Colonic mucosa (tissue), 4 donors: Measurements from ENCODE around the gene LUZP1. TPM values are rescaled to one million over a fixed set of nuclear protein-coding genes. Genes with fewer than 3 reads are reported as not detected.

ENCODE experiments used
- DNase-seq: peaks from one replicate; pipeline ENCODE4 v3.0.0-alpha.2; 2020
- H3K27ac ChIP-seq: fragments of 200-600 bp; one replicate; pipeline ENCODE4 v1.8.0; 2021
- H3K27me3 ChIP-seq: fragments of 200-600 bp; one replicate; pipeline ENCODE4 v1.8.0; 2021
- H3K36me3 ChIP-seq: fragments of 200-600 bp; one replicate; pipeline ENCODE4 v1.8.0; 2021
- H3K4me1 ChIP-seq: fragments of 200-600 bp; one replicate; pipeline ENCODE4 v1.8.0; 2021; ENCODE audit warnings: mild to moderate bottlenecking
- H3K4me3 ChIP-seq: fragments of 200-600 bp; one replicate; pipeline ENCODE4 v1.8.0; 2021
- H3K9ac ChIP-seq, 2 donors: one replicate each; pipeline ENCODE4 v1.7.0; 2013; ENCODE audit warnings: control low read depth in 2 of 2, low read depth in 2 of 2, low read length in 2 of 2
- H3K9me3 ChIP-seq: fragments of 200-600 bp; one replicate; pipeline ENCODE4 v1.8.0; 2021
- CTCF ChIP-seq: fragments of 200-600 bp; IDR thresholded peaks from one replicate; pipeline ENCODE4 v1.8.0; 2022; ENCODE audit warnings: antibody characterized with exemption, mild to moderate bottlenecking
- intact Hi-C: fragments of 100-400 bp; cut with DNase I; formaldehyde crosslinking; loops from one replicate; pipeline ENCODE4 v1.14.1; 2022
- total RNA-seq, 2 donors: library from RNA; stranded (reverse); fragmentation: NEBNext Ultra II Directional in 1 of 2; extraction: Animal tissue kit (Norgen Biotek cat#: 25700) in 1 of 2; gene quantifications; one replicate each; pipeline ENCODE4 v1.2.1, GENCODE V29; 2021
- donor health status: healthy.
- donor health status: DM: no; HTN: no; CAD: no.
- donor health status: DM: no; HTN: no; CAD: no.

The LUZP1 gene
- total RNA-seq, 2 donors from 2014 or later = 42.4 to 50.4 TPM

GRCh38 chr1:23214640-23215039 lies 46.0 kb upstream of the LUZP1 start:
- no peak for DNase-seq
- peaks cover 16% of the 10 kb centered on the region for H3K27me3 ChIP-seq
- no peak for TF ChIP-seq CTCF

GRCh38 chr1:23211955-23212354 lies 43.3 kb upstream of the LUZP1 start:
- intact Hi-C loops = no loop called here
- Histone ChIP-seq H3K36me3 (no peaks in the 10 kb centered on the region), H3K4me1 (no peaks in the 10 kb centered on the region), H3K27ac (no peak overlapping the region), H3K27me3 (peaks cover 8% of the 10 kb centered on the region), H3K4me3 (no peak overlapping the region), H3K9me3 (no peaks in the 10 kb centered on the region), H3K9ac (no peak overlapping the region)
- TF ChIP-seq CTCF = no peak
- DNase-seq = no peak

More at GRCh38 chr1:23214640-23215039, 46.0 kb upstream of the LUZP1 start:
- Histone ChIP-seq H3K4me1 (no peaks in the 10 kb centered on the region), H3K9me3 (no peaks in the 10 kb centered on the region), H3K36me3 (no peaks in the 10 kb centered on the region), H3K4me3 (no peak overlapping the region), H3K27ac (no peak overlapping the region), H3K9ac (no peak overlapping the region)
- intact Hi-C loops = loop anchor here (5.0 kb wide), 1 partner anchor 63 kb away; no protein-coding TSS in a partner anchor

GRCh38 chr1:23210963-23211362 lies 42.3 kb upstream of the LUZP1 start:
- no peak overlapping the region for H3K4me3 ChIP-seq
- no peaks in the 10 kb centered on the region for H3K9me3 ChIP-seq
- no peaks in the 10 kb centered on the region for H3K4me1 ChIP-seq
- no peaks in the 10 kb centered on the region for H3K36me3 ChIP-seq
- no peak overlapping the region for H3K9ac ChIP-seq
- no peaks in the 10 kb centered on the region for H3K27me3 ChIP-seq
- DNase-seq = no peak
- TF ChIP-seq CTCF = no peak
- H3K27ac ChIP-seq = no peak overlapping the region
- intact Hi-C loops = no loop called here

- TF ChIP-seq CTCF = no peak
- Histone ChIP-seq H3K36me3 (no peaks in the 10 kb centered on the region), H3K4me1 (no peaks in the 10 kb centered on the region), H3K4me3 (no peak overlapping the region), H3K27ac (no peak overlapping the region), H3K27me3 (no peaks in the 10 kb centered on the region), H3K9me3 (no peaks in the 10 kb centered on the region), H3K9ac (no peak overlapping the region)
- no peak for DNase-seq
- intact Hi-C loops = no loop called here
Observed at GRCh38 chr1:23210351-23210785, 41.7 kb upstream of the LUZP1 start.

- Histone ChIP-seq H3K4me3 (no peak overlapping the region), H3K9ac (no peak overlapping the region), H3K9me3 (no peaks in the 10 kb centered on the region), H3K27me3 (no peaks in the 10 kb centered on the region), H3K4me1 (no peaks in the 10 kb centered on the region), H3K27ac (no peak overlapping the region), H3K36me3 (no peaks in the 10 kb centered on the region)
- no peak for TF ChIP-seq CTCF
- intact Hi-C loops = no loop called here
- DNase-seq = no peak
Observed at GRCh38 chr1:23209770-23210169, 41.1 kb upstream of the LUZP1 start.
